Parathyroid adenoma (tissue), 2 donors: ENCODE results near the gene SERPINF2.
"Not testable (repeated sequence)": the region's sequence is repeated elsewhere in the genome, so short reads cannot be mapped to it uniquely, and the experiment has no call there.

ENCODE experiments used
- H2AFZ ChIP-seq: fragments of 300-600 bp; sonication (generic); one replicate; pipeline ENCODE4 v1.7.0; 2017; ENCODE audit warnings: antibody characterized with exemption, mild to moderate bottlenecking
- H3K27ac ChIP-seq: fragments of 300-600 bp; sonication (generic); one replicate; pipeline ENCODE4 v1.7.0; 2017
- H3K27me3 ChIP-seq: fragments of 300-600 bp; sonication (generic); one replicate; pipeline ENCODE4 v1.7.0; 2017; ENCODE audit warnings: low read length; ENCODE audit not compliant: control insufficient read depth, insufficient read depth
- H3K36me3 ChIP-seq: fragments of 300-600 bp; sonication (generic); one replicate; pipeline ENCODE4 v1.7.0; 2017; ENCODE audit warnings: low read length; ENCODE audit not compliant: control insufficient read depth, insufficient read depth
- H3K4me1 ChIP-seq: fragments of 300-600 bp; sonication (generic); one replicate; pipeline ENCODE4 v1.7.0; 2017; ENCODE audit warnings: control low read depth
- H3K4me2 ChIP-seq: fragments of 300-600 bp; sonication (generic); one replicate; pipeline ENCODE4 v1.7.0; 2017; ENCODE audit warnings: low read length
- H3K4me3 ChIP-seq: fragments of 300-600 bp; sonication (generic); one replicate; pipeline ENCODE4 v1.7.0; 2017; ENCODE audit warnings: low read depth, low read length
- H3K79me2 ChIP-seq: fragments of 300-600 bp; sonication (generic); one replicate; pipeline ENCODE4 v1.7.0; 2017; ENCODE audit warnings: control low read depth
- H3K9ac ChIP-seq: fragments of 300-600 bp; sonication (generic); one replicate; pipeline ENCODE4 v1.7.0; 2017; ENCODE audit warnings: mild to moderate bottlenecking
- H3K9me3 ChIP-seq: fragments of 300-600 bp; sonication (generic); one replicate; pipeline ENCODE4 v1.7.0; 2017; ENCODE audit warnings: low read length; ENCODE audit not compliant: control insufficient read depth
- TF ChIP-seq, protein P1 (sequence below): fragments of 300-600 bp; sonication (generic); IDR thresholded peaks from one replicate; pipeline ENCODE4 v1.7.0; 2017; ENCODE audit warnings: antibody characterized with exemption, mild to moderate bottlenecking
- donor health status: primary hyperparathyroidism.

Gene SERPINF2

DNA sequence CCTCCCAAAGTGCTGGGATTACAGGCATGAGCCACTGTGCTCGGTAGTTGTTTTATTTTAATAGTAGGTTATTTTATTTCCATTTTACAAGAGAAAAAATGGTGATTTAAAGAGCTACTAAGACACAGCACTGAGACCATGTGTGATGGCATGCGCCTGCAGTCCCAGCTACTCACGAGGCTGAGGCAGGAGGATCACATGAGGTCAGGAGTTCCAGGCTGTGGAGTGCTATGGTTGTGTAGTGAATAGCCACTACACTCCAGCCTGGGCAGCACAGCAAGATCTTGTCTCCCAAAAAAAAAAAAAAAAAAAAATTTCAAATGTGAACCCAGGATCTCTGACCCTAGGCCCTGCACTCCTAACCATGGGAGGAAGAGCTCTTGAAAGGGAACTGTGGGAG lies 22.9 kb downstream of the SERPINF2 start:
- no peak overlapping the region for H3K27ac ChIP-seq
- H3K4me1 ChIP-seq: no peaks in the 10 kb centered on the region
- H3K9me3 ChIP-seq: no peaks in the 10 kb centered on the region
- no peaks in the 10 kb centered on the region for H3K79me2 ChIP-seq
- TF ChIP-seq, protein P1, sequence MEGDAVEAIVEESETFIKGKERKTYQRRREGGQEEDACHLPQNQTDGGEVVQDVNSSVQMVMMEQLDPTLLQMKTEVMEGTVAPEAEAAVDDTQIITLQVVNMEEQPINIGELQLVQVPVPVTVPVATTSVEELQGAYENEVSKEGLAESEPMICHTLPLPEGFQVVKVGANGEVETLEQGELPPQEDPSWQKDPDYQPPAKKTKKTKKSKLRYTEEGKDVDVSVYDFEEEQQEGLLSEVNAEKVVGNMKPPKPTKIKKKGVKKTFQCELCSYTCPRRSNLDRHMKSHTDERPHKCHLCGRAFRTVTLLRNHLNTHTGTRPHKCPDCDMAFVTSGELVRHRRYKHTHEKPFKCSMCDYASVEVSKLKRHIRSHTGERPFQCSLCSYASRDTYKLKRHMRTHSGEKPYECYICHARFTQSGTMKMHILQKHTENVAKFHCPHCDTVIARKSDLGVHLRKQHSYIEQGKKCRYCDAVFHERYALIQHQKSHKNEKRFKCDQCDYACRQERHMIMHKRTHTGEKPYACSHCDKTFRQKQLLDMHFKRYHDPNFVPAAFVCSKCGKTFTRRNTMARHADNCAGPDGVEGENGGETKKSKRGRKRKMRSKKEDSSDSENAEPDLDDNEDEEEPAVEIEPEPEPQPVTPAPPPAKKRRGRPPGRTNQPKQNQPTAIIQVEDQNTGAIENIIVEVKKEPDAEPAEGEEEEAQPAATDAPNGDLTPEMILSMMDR: no peak
- H3K27me3 ChIP-seq: no peaks in the 10 kb centered on the region
- no peak overlapping the region for H3K9ac ChIP-seq
- no peak overlapping the region for H3K4me2 ChIP-seq
- H3K4me3 ChIP-seq: no peak overlapping the region
- H2AFZ ChIP-seq: no peak overlapping the region
- H3K36me3 ChIP-seq: no peaks in the 10 kb centered on the region

DNA sequence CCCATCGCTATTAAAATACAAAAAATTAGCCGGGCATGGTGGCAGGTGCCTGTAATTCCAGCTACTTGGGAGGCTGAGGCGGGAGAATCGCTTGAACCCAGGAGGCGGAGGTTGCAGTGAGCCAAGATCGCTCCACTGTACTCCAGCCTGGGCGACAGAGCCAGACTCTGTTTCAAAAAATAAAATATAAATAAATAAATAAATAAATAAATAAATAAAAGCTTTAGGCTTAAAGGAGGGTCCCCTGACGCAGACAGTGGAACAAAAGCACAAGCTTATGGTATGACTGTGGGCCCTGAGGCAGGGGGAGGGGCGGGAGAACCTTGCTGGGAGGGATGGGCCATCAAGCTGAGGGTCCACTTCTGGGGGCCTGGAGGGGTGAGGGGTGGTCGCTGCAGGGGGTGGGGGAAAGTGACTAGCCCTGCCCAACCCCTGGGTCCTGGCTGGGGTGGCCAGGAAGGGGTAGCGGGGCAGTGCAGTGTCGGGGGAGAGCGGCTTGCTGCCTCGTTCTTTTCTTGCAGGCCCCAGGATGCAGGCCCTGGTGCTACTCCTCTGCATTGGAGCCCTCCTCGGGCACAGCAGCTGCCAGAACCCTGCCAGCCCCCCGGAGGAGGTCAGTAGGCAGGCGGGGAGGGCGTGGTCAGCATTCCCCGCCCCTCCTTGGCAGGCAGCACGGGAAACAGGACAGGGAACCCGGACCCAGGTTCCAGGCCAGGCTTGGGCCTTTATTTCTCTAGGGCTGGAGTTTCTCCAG lies 23.9 kb downstream of the SERPINF2 start:
- TF ChIP-seq, protein P1: no peak
- H3K4me1 ChIP-seq: no peaks in the 10 kb centered on the region
- no peak overlapping the region for H3K4me2 ChIP-seq
- no peak overlapping the region for H3K27ac ChIP-seq
- H3K4me3 ChIP-seq: no peak overlapping the region
- no peaks in the 10 kb centered on the region for H3K27me3 ChIP-seq
- no peaks in the 10 kb centered on the region for H3K79me2 ChIP-seq
- H3K9me3 ChIP-seq: no peaks in the 10 kb centered on the region
- no peaks in the 10 kb centered on the region for H3K36me3 ChIP-seq
- no peak overlapping the region for H2AFZ ChIP-seq
- no peak overlapping the region for H3K9ac ChIP-seq

DNA sequence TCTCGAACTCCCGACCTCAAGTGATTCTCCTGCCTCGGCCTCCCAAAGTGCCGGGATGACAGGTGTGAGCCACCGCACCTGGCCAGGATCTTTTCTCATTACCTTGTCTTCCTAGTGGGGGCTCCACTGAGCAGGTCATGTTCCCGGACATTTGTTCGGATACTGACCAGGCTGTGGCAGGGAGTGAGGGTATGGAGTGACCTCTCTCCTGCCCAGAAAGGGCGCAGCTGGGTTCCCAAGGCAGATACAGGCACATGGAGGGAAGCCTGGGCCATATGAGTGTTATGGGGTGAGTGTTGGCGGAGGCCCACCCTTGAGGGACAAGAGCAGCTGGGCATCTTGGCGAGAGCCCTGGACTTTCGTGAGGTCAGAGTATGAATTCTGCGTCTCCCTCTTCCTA lies 24.7 kb downstream of the SERPINF2 start:
- no peak overlapping the region for H2AFZ ChIP-seq
- no peak overlapping the region for H3K4me3 ChIP-seq
- no peaks in the 10 kb centered on the region for H3K36me3 ChIP-seq
- H3K4me2 ChIP-seq: no peak overlapping the region
- no peaks in the 10 kb centered on the region for H3K9me3 ChIP-seq
- H3K27ac ChIP-seq: no peak overlapping the region
- no peaks in the 10 kb centered on the region for H3K79me2 ChIP-seq
- no peaks in the 10 kb centered on the region for H3K4me1 ChIP-seq
- H3K9ac ChIP-seq: no peak overlapping the region
- TF ChIP-seq, protein P1: no peak
- H3K27me3 ChIP-seq: no peaks in the 10 kb centered on the region

DNA sequence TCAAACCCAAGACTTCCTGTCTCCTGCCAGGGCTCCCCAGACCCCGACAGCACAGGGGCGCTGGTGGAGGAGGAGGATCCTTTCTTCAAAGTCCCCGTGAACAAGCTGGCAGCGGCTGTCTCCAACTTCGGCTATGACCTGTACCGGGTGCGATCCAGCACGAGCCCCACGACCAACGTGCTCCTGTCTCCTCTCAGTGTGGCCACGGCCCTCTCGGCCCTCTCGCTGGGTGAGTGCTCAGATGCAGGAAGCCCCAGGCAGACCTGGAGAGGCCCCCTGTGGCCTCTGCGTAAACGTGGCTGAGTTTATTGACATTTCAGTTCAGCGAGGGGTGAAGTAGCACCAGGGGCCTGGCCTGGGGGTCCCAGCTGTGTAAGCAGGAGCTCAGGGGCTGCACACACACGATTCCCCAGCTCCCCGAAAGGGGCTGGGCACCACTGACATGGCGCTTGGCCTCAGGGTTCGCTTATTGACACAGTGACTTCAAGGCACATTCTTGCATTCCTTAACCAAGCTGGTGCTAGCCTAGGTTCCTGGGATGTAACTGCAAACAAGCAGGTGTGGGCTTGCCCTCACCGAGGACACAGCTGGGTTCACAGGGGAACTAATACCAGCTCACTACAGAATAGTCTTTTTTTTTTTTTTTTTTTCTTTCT lies 27.3 kb downstream of the SERPINF2 start:
- Histone ChIP-seq H3K4me1 (no peaks in the 10 kb centered on the region), H3K27me3 (no peaks in the 10 kb centered on the region), H3K9me3 (no peaks in the 10 kb centered on the region), H3K4me2 (no peak overlapping the region), H3K4me3 (no peak overlapping the region), H2AFZ (peak overlapping the region; percentile 30), H3K9ac (no peak overlapping the region), H3K36me3 (no peaks in the 10 kb centered on the region), H3K79me2 (no peaks in the 10 kb centered on the region), H3K27ac (no peak overlapping the region)
- TF ChIP-seq, protein P1: no peak

DNA sequence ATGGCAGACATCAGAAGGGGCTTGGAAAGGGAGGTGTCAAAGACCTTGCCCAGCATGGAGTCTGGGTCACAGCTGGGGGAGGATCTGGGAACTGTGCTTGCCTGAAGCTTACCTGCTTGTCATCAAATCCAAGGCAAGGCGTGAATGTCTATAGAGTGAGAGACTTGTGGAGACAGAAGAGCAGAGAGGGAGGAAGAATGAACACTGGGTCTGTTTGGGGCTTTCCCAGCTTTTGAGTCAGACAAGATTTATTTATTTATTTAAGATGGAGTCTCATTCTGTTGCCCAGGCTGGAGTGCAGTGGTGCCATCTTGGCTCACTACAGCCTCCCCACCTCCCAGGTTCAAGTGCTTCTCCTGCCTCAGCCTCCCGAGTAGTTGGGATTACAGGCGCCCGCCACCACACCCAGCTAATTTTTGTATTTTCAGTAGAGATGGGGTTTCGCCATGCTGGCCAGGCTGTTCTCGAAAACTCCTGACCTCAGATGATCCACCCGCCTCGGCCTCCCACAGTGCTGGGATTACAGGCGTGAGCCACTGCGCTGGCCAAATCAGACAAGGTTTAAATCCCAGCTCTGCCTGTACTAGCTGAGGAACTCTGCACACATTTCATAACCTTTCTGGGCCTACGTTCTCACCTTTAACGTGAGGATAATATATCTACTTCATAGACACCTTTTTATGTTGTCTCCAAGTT lies 30.5 kb downstream of the SERPINF2 start:
- not testable (repeated sequence) for H3K9ac ChIP-seq, H3K4me3 ChIP-seq, H2AFZ ChIP-seq, H3K4me2 ChIP-seq, H3K36me3 ChIP-seq, H3K27ac ChIP-seq, H3K27me3 ChIP-seq, H3K4me1 ChIP-seq, H3K79me2 ChIP-seq, H3K9me3 ChIP-seq
